ENCODE results near the gene TUBGCP6.

DNA sequence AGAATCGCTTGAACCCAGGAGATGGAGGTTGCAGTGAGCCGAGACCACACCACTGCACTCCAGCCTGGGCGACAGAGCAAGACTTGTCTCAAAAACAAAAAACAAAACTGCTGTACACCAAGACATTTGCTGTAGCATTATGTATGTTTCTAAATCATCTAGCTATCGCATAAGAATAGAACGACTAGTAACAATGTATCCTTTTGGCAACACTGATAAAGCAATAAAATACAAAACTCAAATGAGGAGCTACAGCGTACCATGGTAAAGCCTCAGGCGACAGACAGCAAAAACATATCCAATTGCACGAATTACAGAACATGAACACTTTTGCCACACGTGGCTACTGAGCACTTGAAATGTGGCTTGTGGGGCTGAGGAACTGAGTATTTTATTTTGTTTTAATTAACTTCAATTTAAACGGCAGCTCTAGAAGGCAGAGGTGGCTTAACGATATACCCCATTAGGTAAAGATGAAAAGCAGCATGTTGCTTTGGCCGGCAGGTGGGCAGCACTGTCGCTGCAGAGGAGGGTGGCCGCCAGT is 2.3 kb downstream of the TUBGCP6 start:
- TF ChIP-seq, protein P1, sequence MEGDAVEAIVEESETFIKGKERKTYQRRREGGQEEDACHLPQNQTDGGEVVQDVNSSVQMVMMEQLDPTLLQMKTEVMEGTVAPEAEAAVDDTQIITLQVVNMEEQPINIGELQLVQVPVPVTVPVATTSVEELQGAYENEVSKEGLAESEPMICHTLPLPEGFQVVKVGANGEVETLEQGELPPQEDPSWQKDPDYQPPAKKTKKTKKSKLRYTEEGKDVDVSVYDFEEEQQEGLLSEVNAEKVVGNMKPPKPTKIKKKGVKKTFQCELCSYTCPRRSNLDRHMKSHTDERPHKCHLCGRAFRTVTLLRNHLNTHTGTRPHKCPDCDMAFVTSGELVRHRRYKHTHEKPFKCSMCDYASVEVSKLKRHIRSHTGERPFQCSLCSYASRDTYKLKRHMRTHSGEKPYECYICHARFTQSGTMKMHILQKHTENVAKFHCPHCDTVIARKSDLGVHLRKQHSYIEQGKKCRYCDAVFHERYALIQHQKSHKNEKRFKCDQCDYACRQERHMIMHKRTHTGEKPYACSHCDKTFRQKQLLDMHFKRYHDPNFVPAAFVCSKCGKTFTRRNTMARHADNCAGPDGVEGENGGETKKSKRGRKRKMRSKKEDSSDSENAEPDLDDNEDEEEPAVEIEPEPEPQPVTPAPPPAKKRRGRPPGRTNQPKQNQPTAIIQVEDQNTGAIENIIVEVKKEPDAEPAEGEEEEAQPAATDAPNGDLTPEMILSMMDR (IDR thresholded peaks at IDR 0.05; ENCODE audit: borderline replicate concordance, extremely low read depth, low read length, poor library complexity, severe bottlenecking) = no peak
- no peak for TF ChIP-seq EZH2 (IDR thresholded peaks at IDR 0.05; ENCODE audit: borderline replicate concordance, low read depth, low read length, severe bottlenecking)
